Measurements from ENCODE around the gene STAG3.

DNA sequence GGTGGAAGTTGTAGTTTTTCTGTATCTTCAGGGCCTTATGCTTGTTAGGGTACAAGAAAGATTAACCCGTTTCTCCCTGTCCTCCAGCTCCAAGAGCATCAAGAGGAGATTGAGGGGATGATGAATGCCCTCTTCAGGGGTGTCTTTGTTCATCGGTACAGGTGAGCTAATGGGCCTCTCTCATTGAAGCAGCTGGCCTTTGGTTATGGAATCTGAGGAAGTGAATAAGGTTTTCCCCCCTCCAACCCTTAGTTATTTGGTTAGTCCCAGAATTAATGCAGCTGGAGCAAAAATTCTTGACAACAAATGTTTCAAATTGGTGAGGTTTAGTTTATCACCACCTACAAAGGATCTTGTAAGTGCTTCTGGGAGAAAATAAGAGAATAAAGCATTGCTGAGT is 17.5 kb downstream of the STAG3 start:
- no peak for TF ChIP-seq POLR2A (IDR thresholded peaks at IDR 0.05; ENCODE audit: low read length)
- TF ChIP-seq GATA1 (IDR thresholded peaks at IDR 0.05; ENCODE audit: low read depth, low read length), result no peak
